CD4-positive, alpha-beta T cell treated with Interleukin-15 for 4 hours (primary cell): ENCODE results near the gene TMEM203.
A peak's percentile ranks its signal among the peaks of the same experiment; 100 is the strongest.

Experiments
- DNase-seq: peaks from one replicate; pipeline ENCODE4 v3.0.0-alpha.2; 2020; ENCODE audit warnings: low spot score

TMEM203 gene

GRCh38 chr9:137217276-137218211, 12.1 kb upstream of the TMEM203 start:
- DNase-seq: no peak

GRCh38 chr9:137216188-137216965, 10.9 kb upstream of the TMEM203 start:
- no peak for DNase-seq

- no peak for DNase-seq
Measured at GRCh38 chr9:137215196-137215986, 9.9 kb upstream of the TMEM203 start.

- DNase-seq: no peak
Measured at GRCh38 chr9:137214620-137215019, 9.2 kb upstream of the TMEM203 start.

GRCh38 chr9:137213160-137214060, 8.0 kb upstream of the TMEM203 start:
- DNase-seq: no peak

- DNase-seq: no peak
Measured at GRCh38 chr9:137212520-137212919, 7.1 kb upstream of the TMEM203 start.

GRCh38 chr9:137211532-137211931, 6.1 kb upstream of the TMEM203 start:
- DNase-seq: no peak

GRCh38 chr9:137206602-137207001, 1.2 kb upstream of the TMEM203 start:
- no peak for DNase-seq

- no peak for DNase-seq
Measured at GRCh38 chr9:137204731-137205125, 720 bp downstream of the TMEM203 start.

- DNase-seq: no peak
Measured at GRCh38 chr9:137202966-137203365, 2.5 kb downstream of the TMEM203 start.

- no peak for DNase-seq
Measured at GRCh38 chr9:137201205-137201868, 4.1 kb downstream of the TMEM203 start.

- peak; percentile 98 for DNase-seq
Measured at GRCh38 chr9:137200311-137201204, 4.9 kb downstream of the TMEM203 start, which contains the start of gene TPRN. TSS of gene TPRN (minus strand) at chr9:137200741. CDS start at chr9:137200711, 30 bp downstream.

- DNase-seq: no peak
Measured at GRCh38 chr9:137199411-137200121, 5.9 kb downstream of the TMEM203 start.

GRCh38 chr9:137198902-137199283, 6.6 kb downstream of the TMEM203 start:
- DNase-seq: no peak

- DNase-seq: no peak
Measured at GRCh38 chr9:137198051-137198901, 7.2 kb downstream of the TMEM203 start.

GRCh38 chr9:137195525-137196220, 9.8 kb downstream of the TMEM203 start:
- DNase-seq: no peak

- DNase-seq: no peak
Measured at GRCh38 chr9:137194909-137195308, 10.5 kb downstream of the TMEM203 start.
